NCI-H510A treated with DMSO at 0.1 percent for 48 hours (cell line): ENCODE measurements around the gene OR56A3.

Experiments used
- DNase-seq: peaks from one replicate; lab custom pipeline; 2025; lab: John Stamatoyannopoulos, UW

OR56A3 gene

GRCh38 chr11:5973530-5973929, 31.5 kb downstream of the OR56A3 start:
- no peak for DNase-seq

- no peak for DNase-seq
Measured at GRCh38 chr11:5983443-5983842, 41.4 kb downstream of the OR56A3 start.

GRCh38 chr11:5986885-5987284, 44.8 kb downstream of the OR56A3 start, which contains the start of gene OR52L1:
TSS of gene OR52L1 (minus strand) at chr11:5986985. CDS start at chr11:5986930, 55 bp downstream.
- no peak for DNase-seq

GRCh38 chr11:5989203-5989602, 47.2 kb downstream of the OR56A3 start:
- DNase-seq: no peak

GRCh38 chr11:5992150-5992549, 50.1 kb downstream of the OR56A3 start:
- no peak for DNase-seq

GRCh38 chr11:5992604-5993251, 50.7 kb downstream of the OR56A3 start:
- no peak for DNase-seq

GRCh38 chr11:5994791-5995190, 52.7 kb downstream of the OR56A3 start:
- no peak for DNase-seq
